CD14-positive monocyte (primary cell): Measurements from ENCODE around the gene COL4A2. TPM values are rescaled to one million over a fixed set of nuclear protein-coding genes. Genes with fewer than 3 reads are reported as not detected.

Experiments
- DNase-seq, 3 donors: peaks; one replicate each; pipeline ENCODE4 v3.0.0-alpha.2; 2011 to 2022
- H2AFZ ChIP-seq: 2 replicates; pipeline ENCODE4 v1.6.0; 2012; ENCODE audit warnings: mild to moderate bottlenecking, low read depth, low read length, inconsistent platforms; ENCODE audit not compliant: insufficient read depth, poor library complexity, severe bottlenecking
- H3K27ac ChIP-seq, 2 donors: 1 replicate in 1 of 2; 2 replicates in 1 of 2; pipeline ENCODE4 v1.5.1; 2012 to 2013; ENCODE audit warnings: low read length in 2 of 2, control low read depth in 1 of 2, inconsistent platforms in 1 of 2, low read depth in 1 of 2, mild to moderate bottlenecking in 1 of 2
- H3K27me3 ChIP-seq, 2 donors: one replicate each; pipeline versions ENCODE4 v1.6.0 to v1.6.1; 2011 to 2013; ENCODE audit warnings: low read length in 2 of 2; ENCODE audit not compliant: control insufficient read depth in 2 of 2, insufficient read depth in 2 of 2
- H3K36me3 ChIP-seq, 2 donors: replicated peaks in 1 of 2; 1 replicate in 1 of 2; 2 replicates in 1 of 2; pipeline versions ENCODE4 v1.5.1 to v1.6.1; 2012 to 2013; ENCODE audit warnings: low read length in 2 of 2, control low read depth in 1 of 2, inconsistent platforms in 1 of 2, mild to moderate bottlenecking in 1 of 2; ENCODE audit not compliant: insufficient read depth in 2 of 2, control insufficient read depth in 1 of 2
- H3K4me1 ChIP-seq, 2 donors: 1 replicate in 1 of 2; 2 replicates in 1 of 2; pipeline versions ENCODE4 v1.5.1 to v1.6.1; 2012 to 2013; ENCODE audit warnings: low read length in 2 of 2, control low read depth in 1 of 2, inconsistent platforms in 1 of 2, mild to moderate bottlenecking in 1 of 2, moderate library complexity in 1 of 2; ENCODE audit not compliant: insufficient read depth in 2 of 2, control insufficient read depth in 1 of 2
- H3K4me2 ChIP-seq: replicated peaks from 2 replicates; pipeline ENCODE3; 2012; ENCODE audit warnings: low read length, moderate library complexity, mild to moderate bottlenecking; ENCODE audit not compliant: poor library complexity, severe bottlenecking; ENCODE audit errors: extremely low read depth
- H3K4me3 ChIP-seq, 3 experiments: fragments of 200-600 bp in 1 of 3; sonication (generic) in 1 of 3; replicated peaks in 1 of 3; 1 replicate in 2 of 3; 2 replicates in 1 of 3; pipeline ENCODE4 v1.5.1; 2011 to 2013; ENCODE audit warnings: low read length in 3 of 3, mild to moderate bottlenecking in 3 of 3, control low read depth in 2 of 3, low read depth in 2 of 3, inconsistent platforms in 1 of 3, moderate library complexity in 1 of 3
- H3K79me2 ChIP-seq: 2 replicates; pipeline ENCODE4 v1.6.0; 2012; ENCODE audit warnings: mild to moderate bottlenecking, control low read depth, inconsistent platforms, low read length, moderate library complexity; ENCODE audit not compliant: insufficient read depth
- H3K9ac ChIP-seq: 2 replicates; pipeline ENCODE4 v1.6.0; 2017; ENCODE audit warnings: low read length, mild to moderate bottlenecking; ENCODE audit not compliant: insufficient read depth, poor library complexity, severe bottlenecking
- H3K9me3 ChIP-seq, 2 donors: replicated peaks in 1 of 2; 1 replicate in 1 of 2; 2 replicates in 1 of 2; pipeline versions ENCODE4 v1.5.1 to v1.6.1; 2012 to 2013; ENCODE audit warnings: low read length in 2 of 2, control low read depth in 1 of 2; ENCODE audit not compliant: control insufficient read depth in 1 of 2, insufficient read depth in 1 of 2
- H4K20me1 ChIP-seq: 2 replicates; pipeline ENCODE4 v1.6.0; 2012; ENCODE audit warnings: mild to moderate bottlenecking, low read length, control low read depth, moderate library complexity; ENCODE audit not compliant: insufficient read depth
- H3K27ac Mint-ChIP-seq, 7 donors: one replicate each; pipeline ENCODE4 v1.8.0; 2020; ENCODE audit warnings: mild to moderate bottlenecking in 7 of 7, mixed read lengths in 7 of 7, moderate library complexity in 6 of 7, inconsistent platforms in 2 of 7
- H3K27me3 Mint-ChIP-seq, 3 donors: one replicate each; pipeline ENCODE4 v1.8.0; 2021 to 2022; ENCODE audit warnings: low read depth in 3 of 3, mild to moderate bottlenecking in 3 of 3, mixed read lengths in 3 of 3, moderate library complexity in 3 of 3, inconsistent platforms in 1 of 3
- H3K36me3 Mint-ChIP-seq, 2 donors: one replicate each; pipeline ENCODE4 v1.8.0; 2020; ENCODE audit warnings: mixed read lengths in 2 of 2, inconsistent platforms in 1 of 2, mild to moderate bottlenecking in 1 of 2
- H3K4me1 Mint-ChIP-seq: one replicate; pipeline ENCODE4 v1.8.0; 2020; ENCODE audit warnings: mild to moderate bottlenecking, mixed read lengths
- H3K4me3 Mint-ChIP-seq, 2 donors: one replicate each; pipeline ENCODE4 v1.8.0; 2020; ENCODE audit warnings: mild to moderate bottlenecking in 2 of 2, mixed read lengths in 2 of 2, moderate library complexity in 1 of 2
- H3K9me3 Mint-ChIP-seq, 7 donors: one replicate each; pipeline ENCODE4 v1.8.0; 2020 to 2022; ENCODE audit warnings: mixed read lengths in 7 of 7, mild to moderate bottlenecking in 6 of 7, moderate library complexity in 6 of 7, inconsistent platforms in 2 of 7
- WGBS: methylation state at CpG from one replicate; pipeline ENCODE4 v1.1.5; 2013; ENCODE audit warnings: missing lambda C conversion rate; ENCODE audit not compliant: insufficient coverage; 5-methylcytosine and 5-hydroxymethylcytosine counted together
- intact Hi-C, 2 donors: fragments of 100-400 bp; cut with micrococcal nuclease; formaldehyde crosslinking; loops; one replicate each; pipeline versions ENCODE4 v1.15.0 to v1.15.1; 2023
- polyA plus RNA-seq, 3 donors: library from polyadenylated mRNA; depleted of rRNA in 1 of 3; unstranded in 2 of 3; stranded (reverse) in 1 of 3; fragments of 300-500 nt in 2 of 3; fragments of >200 nt in 1 of 3; fragmentation: Illumina TruSeq in 2 of 3; gene quantifications; 1 replicate in 2 of 3; 2 replicates in 1 of 3; pipeline ENCODE4 v1.2.3, GENCODE V29; 2012 to 2021
- TF ChIP-seq, protein P1 (sequence below): fragments of 200-600 bp; IDR thresholded peaks from one replicate; pipeline ENCODE4 v1.8.0; 2022; ENCODE audit warnings: antibody characterized with exemption, mild to moderate bottlenecking

Gene COL4A2
- polyA plus RNA-seq, 3 donors: not detected

DNA sequence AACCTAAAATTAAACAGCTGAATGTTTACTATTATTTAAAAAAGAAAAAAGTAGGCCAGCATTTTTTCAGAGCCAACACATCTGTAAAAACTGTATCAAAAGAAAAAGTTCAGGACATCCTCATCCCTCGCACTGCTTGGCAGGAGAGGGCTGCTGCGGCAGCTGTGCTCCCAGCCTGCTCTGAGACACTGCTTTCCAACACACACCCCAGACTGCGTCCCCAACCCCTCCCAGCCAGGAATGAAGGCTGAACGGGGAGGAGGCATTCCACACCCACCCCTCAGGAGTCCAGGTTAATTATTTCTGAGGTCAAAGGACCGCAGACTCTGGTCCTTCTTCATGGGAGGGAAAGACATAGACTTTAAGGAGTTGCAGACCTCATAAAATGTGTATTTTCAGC lies 43.2 kb upstream of the COL4A2 start:
- Histone ChIP-seq H3K27ac (no peak overlapping the region), H3K9me3 (no peaks in the 10 kb centered on the region), H3K27me3 (peaks cover 0 to 17% of the 10 kb centered on the region in 2 donors), H3K4me3 (no peak overlapping the region), H3K4me2 (no peak overlapping the region), H3K79me2 (no peaks in the 10 kb centered on the region), H4K20me1 (no peaks in the 10 kb centered on the region), H3K4me1 (no peaks in the 10 kb centered on the region), H3K36me3 (no peaks in the 10 kb centered on the region), H2AFZ (no peak overlapping the region), H3K9ac (no peak overlapping the region)
- Mint-ChIP-seq H3K36me3 (no peaks in the 10 kb centered on the region), H3K27ac (peak overlapping the region in 1 of 7 donors; percentile 64), H3K4me1 (no peaks in the 10 kb centered on the region), H3K27me3 (peaks cover 16 to 43% (median 22%) of the 10 kb centered on the region in 3 donors), H3K4me3 (no peak overlapping the region), H3K9me3 (peaks cover 0 to 2% (median 2%) of the 10 kb centered on the region in 7 donors)
- TF ChIP-seq, protein P1, sequence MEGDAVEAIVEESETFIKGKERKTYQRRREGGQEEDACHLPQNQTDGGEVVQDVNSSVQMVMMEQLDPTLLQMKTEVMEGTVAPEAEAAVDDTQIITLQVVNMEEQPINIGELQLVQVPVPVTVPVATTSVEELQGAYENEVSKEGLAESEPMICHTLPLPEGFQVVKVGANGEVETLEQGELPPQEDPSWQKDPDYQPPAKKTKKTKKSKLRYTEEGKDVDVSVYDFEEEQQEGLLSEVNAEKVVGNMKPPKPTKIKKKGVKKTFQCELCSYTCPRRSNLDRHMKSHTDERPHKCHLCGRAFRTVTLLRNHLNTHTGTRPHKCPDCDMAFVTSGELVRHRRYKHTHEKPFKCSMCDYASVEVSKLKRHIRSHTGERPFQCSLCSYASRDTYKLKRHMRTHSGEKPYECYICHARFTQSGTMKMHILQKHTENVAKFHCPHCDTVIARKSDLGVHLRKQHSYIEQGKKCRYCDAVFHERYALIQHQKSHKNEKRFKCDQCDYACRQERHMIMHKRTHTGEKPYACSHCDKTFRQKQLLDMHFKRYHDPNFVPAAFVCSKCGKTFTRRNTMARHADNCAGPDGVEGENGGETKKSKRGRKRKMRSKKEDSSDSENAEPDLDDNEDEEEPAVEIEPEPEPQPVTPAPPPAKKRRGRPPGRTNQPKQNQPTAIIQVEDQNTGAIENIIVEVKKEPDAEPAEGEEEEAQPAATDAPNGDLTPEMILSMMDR: no peak
- no peak for DNase-seq
- intact Hi-C loops: no loop called here
- WGBS: 100% methylated on average over 1 of the region's 5 CpGs

DNA sequence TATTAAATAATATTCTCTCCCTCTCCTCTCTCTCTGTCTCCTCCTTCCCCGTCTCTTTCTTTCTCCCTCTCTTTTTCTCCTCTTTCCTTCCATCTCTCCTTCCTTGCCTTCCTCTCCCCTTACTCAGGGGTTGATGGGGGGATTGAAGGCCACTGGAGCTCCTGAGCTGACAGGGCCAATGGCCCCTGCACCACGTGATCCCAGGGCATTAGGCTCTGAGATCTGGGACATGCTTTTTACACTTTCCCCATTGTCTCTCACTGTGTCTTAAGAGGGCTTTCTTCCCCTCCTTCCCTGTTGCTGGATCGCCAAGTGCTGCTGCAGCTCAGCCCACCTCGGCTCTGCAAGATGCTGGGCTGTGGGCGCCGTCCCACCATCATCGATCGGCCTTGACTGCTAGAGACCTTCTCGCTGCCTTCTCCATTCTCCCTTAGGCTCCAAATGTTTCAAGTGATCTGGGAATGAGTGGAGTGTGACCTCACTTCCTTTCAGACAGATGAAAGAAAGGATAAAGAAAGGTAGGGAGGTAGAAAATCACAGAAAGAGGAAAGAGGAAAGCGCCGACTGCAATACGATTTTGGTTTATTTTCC lies 42.3 kb upstream of the COL4A2 start:
- Mint-ChIP-seq H3K4me1 (no peaks in the 10 kb centered on the region), H3K27me3 (peaks cover 15 to 39% (median 22%) of the 10 kb centered on the region in 3 donors), H3K36me3 (no peaks in the 10 kb centered on the region), H3K9me3 (peaks cover 0 to 2% (median 2%) of the 10 kb centered on the region in 7 donors), H3K27ac (no peak overlapping the region), H3K4me3 (no peak overlapping the region)
- Histone ChIP-seq H3K4me1 (no peaks in the 10 kb centered on the region), H2AFZ (no peak overlapping the region), H3K79me2 (no peaks in the 10 kb centered on the region), H3K4me2 (no peak overlapping the region), H3K36me3 (no peaks in the 10 kb centered on the region), H3K27me3 (peaks cover 0 to 17% of the 10 kb centered on the region in 2 donors), H3K27ac (no peak overlapping the region), H3K4me3 (no peak overlapping the region), H4K20me1 (no peaks in the 10 kb centered on the region), H3K9ac (no peak overlapping the region), H3K9me3 (no peaks in the 10 kb centered on the region)
- TF ChIP-seq, protein P1: no peak
- WGBS: 71% methylated on average over 3 of the region's 12 CpGs
- intact Hi-C loops: no loop called here
- no peak for DNase-seq
